Measurements from ENCODE around the gene AJAP1. TPM values are rescaled to one million over a fixed set of nuclear protein-coding genes. Genes with fewer than 3 reads are reported as not detected.

AJAP1 gene
- total RNA-seq, 2 donors from 2014 or later: 0.41 to 0.49 TPM

- ATAC-seq (ENCODE audit: insufficient number of reproducible peaks, low FRiP score, low read depth): no peak
- Histone ChIP-seq H3K9me3 (no peaks in the 10 kb centered on the region), H3K4me1 (ENCODE audit: control insufficient read depth in 1 of 2, low read depth in 2 of 2) (no peaks in the 10 kb centered on the region), H3K4me3 (no peak overlapping the region), H3K36me3 (no peaks in the 10 kb centered on the region), H3K27ac (no peak overlapping the region), H3K27me3 (replicated peaks; ENCODE audit: insufficient read depth) (no peaks in the 10 kb centered on the region)
- TF ChIP-seq CTCF (IDR thresholded peaks at IDR 0.05): no peak
- no peak for DNase-seq (ENCODE audit: low spot score)
These were observed 31.1 kb downstream of the AJAP1 start for GRCh38 chr1:4685523-4685865.

- Histone ChIP-seq H3K36me3 (no peaks in the 10 kb centered on the region), H3K4me3 (no peak overlapping the region), H3K27me3 (replicated peaks; ENCODE audit: insufficient read depth) (no peaks in the 10 kb centered on the region), H3K27ac (no peak overlapping the region), H3K4me1 (ENCODE audit: control insufficient read depth in 1 of 2, low read depth in 2 of 2) (no peaks in the 10 kb centered on the region), H3K9me3 (no peaks in the 10 kb centered on the region)
- no peak for TF ChIP-seq CTCF (IDR thresholded peaks at IDR 0.05)
- DNase-seq (ENCODE audit: low spot score) (no peak), ATAC-seq (ENCODE audit: insufficient number of reproducible peaks, low FRiP score, low read depth) (no peak)
These were observed 33.5 kb downstream of the AJAP1 start for GRCh38 chr1:4687943-4688342.

GRCh38 chr1:4689271-4689935, 35.0 kb downstream of the AJAP1 start:
- no peak for TF ChIP-seq CTCF (IDR thresholded peaks at IDR 0.05)
- no peaks in the 10 kb centered on the region for H3K9me3 ChIP-seq
- no peaks in the 10 kb centered on the region for H3K4me1 ChIP-seq (ENCODE audit: control insufficient read depth in 1 of 2, low read depth in 2 of 2)
- no peak overlapping the region for H3K4me3 ChIP-seq
- DNase-seq (ENCODE audit: low spot score) (no peak), ATAC-seq (ENCODE audit: insufficient number of reproducible peaks, low FRiP score, low read depth) (no peak)
- H3K27me3 ChIP-seq (replicated peaks; ENCODE audit: insufficient read depth): no peaks in the 10 kb centered on the region
- no peaks in the 10 kb centered on the region for H3K36me3 ChIP-seq
- H3K27ac ChIP-seq: no peak overlapping the region

GRCh38 chr1:4689941-4690635, 35.7 kb downstream of the AJAP1 start:
- H3K9me3 ChIP-seq: no peaks in the 10 kb centered on the region
- no peaks in the 10 kb centered on the region for H3K36me3 ChIP-seq
- H3K4me1 ChIP-seq (ENCODE audit: control insufficient read depth in 1 of 2, low read depth in 2 of 2): no peaks in the 10 kb centered on the region
- H3K27ac ChIP-seq: no peak overlapping the region
- DNase-seq (ENCODE audit: low spot score): no peak
- H3K4me3 ChIP-seq: no peak overlapping the region
- no peak for ATAC-seq (ENCODE audit: insufficient number of reproducible peaks, low FRiP score, low read depth)
- no peaks in the 10 kb centered on the region for H3K27me3 ChIP-seq (replicated peaks; ENCODE audit: insufficient read depth)
- no peak for TF ChIP-seq CTCF (IDR thresholded peaks at IDR 0.05)

GRCh38 chr1:4690951-4691675, 36.7 kb downstream of the AJAP1 start:
- no peak for DNase-seq (ENCODE audit: low spot score)
- Histone ChIP-seq H3K4me3 (no peak overlapping the region), H3K4me1 (ENCODE audit: control insufficient read depth in 1 of 2, low read depth in 2 of 2) (no peaks in the 10 kb centered on the region), H3K36me3 (no peaks in the 10 kb centered on the region), H3K9me3 (no peaks in the 10 kb centered on the region), H3K27me3 (replicated peaks; ENCODE audit: insufficient read depth) (no peaks in the 10 kb centered on the region), H3K27ac (no peak overlapping the region)
- no peak for TF ChIP-seq CTCF (IDR thresholded peaks at IDR 0.05)
- no peak for ATAC-seq (ENCODE audit: insufficient number of reproducible peaks, low FRiP score, low read depth)
